Islet precursor cell (in vitro differentiated cells): ENCODE results near the gene TMPRSS4.

ENCODE experiments used
- DNase-seq: peaks from one replicate; pipeline ENCODE4 v3.0.0-alpha.2; 2018

TMPRSS4 gene

GRCh38 chr11:118076754-118077281, at the start of gene TMPRSS4:
TMPRSS4 (plus strand) TSS chr11:118077078; CDS start chr11:118077303, 225 bp downstream.
- DNase-seq = no peak

DNA sequence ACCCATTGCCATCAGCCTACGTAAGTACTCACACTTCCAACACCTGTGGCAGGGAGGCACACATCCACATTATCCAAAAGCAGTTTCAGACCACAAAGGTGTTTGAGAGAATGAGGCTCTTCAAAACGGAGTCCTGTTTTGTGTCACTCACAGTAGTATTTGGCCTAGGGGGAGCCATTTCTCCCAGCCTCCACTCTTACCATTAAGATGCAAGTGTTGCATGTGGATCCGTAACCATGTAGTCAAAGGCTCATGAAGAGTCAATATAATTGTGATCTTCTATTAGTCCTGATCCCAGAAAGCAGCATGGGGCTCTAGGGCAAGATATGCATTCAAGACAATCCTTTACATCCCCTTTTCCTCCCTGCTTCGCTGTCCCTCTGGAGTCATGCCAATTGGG, 49.2 kb upstream of the TMPRSS4 start:
- peak; percentile 26 for DNase-seq

DNA sequence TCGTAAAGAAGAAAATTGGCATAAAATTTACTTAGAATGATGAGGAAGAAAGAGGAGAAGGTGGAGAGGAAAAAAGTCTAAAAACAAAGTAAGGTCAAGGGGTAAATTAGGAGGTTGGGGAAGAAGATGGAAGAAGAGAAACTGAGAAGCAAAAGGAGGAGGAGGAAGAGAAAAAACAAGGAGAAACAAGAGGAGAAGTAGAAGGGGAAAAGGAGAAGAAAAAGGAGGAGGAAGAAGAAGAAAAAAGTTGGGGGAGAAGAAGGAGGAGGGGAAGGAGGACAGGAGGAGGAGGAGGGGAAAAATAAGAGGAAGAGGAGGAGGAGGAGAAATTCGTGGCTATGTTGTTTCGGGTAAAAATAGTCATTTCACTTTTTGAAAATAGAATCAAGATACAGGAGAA, 48.3 kb upstream of the TMPRSS4 start:
- DNase-seq = no peak

GRCh38 chr11:118033443-118033842, 43.4 kb upstream of the TMPRSS4 start:
- DNase-seq = no peak

DNA sequence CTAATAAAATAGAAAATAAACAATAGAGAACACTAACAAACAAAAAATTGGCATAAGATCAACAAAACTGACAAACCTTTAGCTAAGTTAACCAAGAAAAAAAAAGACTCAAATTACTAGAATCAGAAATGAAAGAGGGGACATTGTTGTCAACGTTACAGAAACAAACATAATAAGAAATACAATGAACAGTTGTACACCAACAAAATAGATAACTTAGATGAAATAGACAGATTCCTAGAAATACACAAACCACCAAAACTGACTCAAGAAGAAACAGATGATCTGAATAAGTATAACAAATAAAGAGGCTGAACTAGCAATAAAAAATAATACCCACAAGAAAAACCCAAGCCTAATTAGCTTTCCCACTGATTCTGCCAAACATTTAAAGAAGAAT, 34.7 kb upstream of the TMPRSS4 start:
- DNase-seq = no peak

DNA sequence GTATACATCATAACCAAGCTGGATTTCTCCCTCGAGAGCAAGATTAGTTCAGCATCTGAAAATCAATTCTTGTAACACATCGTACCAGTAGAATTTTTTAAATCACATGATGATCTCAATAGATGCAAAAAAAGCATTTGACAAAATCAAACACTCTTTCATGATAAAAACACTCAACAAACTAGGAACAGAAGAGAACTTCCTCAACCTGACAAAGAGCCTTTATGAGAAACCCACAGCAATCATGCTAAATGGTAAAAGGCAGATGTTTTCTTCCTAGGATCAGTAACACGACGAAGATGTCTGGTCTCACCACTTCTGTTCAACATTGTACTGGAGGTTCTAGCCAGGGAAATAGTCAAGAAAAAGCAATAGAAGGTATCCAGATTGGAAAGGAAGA, 34.1 kb upstream of the TMPRSS4 start:
- no peak for DNase-seq

- no peak for DNase-seq
These were observed 31.7 kb upstream of the TMPRSS4 start for GRCh38 chr11:118045191-118045590.

DNA sequence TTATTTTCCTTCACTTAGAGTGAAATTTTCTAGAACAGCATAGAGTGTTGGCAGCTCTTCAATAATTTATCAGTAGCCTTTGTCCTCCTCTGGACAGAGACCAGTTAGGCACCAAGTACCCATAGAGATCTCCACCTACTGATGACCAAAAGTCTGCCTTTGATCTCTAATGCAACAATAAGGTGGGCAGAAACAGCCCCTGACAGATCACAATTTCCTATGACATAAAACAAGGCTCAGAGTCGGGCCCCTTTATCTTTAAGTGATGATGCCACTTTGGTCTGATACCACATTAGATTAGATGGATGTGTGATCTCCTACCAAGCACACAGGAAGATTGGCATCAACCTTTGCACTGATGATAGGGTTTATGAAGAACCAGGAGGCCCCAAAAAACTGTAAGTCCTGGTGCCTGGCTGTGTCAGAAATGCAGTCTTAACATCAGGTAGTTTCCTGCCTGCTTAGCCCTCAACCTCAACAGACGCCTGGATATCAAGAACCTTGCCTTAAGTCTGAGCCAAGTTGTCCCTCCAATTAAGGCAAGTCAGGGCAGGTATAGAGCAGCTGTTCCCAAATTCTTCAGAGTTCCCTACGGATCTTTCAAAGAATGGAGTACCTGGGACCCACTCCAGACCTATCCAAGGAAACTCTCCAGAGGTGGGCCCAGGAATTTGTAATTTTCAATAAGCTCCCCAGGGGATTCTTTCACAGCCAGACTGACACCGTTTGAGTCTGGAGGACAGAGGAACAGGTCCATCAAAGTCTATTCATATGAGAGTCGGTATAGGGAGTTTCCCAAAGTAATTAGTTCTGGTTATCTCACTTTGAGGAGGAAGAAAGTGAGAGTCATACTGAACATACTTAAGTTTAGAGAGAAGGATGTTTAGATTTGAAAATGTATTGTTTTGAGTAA, 30.6 kb upstream of the TMPRSS4 start:
- peak; percentile 35 for DNase-seq

- peak; percentile 46 for DNase-seq
These were observed 29.7 kb upstream of the TMPRSS4 start for GRCh38 chr11:118046964-118047700.

- no peak for DNase-seq
These were observed 29.1 kb upstream of the TMPRSS4 start for GRCh38 chr11:118047749-118048148.

DNA sequence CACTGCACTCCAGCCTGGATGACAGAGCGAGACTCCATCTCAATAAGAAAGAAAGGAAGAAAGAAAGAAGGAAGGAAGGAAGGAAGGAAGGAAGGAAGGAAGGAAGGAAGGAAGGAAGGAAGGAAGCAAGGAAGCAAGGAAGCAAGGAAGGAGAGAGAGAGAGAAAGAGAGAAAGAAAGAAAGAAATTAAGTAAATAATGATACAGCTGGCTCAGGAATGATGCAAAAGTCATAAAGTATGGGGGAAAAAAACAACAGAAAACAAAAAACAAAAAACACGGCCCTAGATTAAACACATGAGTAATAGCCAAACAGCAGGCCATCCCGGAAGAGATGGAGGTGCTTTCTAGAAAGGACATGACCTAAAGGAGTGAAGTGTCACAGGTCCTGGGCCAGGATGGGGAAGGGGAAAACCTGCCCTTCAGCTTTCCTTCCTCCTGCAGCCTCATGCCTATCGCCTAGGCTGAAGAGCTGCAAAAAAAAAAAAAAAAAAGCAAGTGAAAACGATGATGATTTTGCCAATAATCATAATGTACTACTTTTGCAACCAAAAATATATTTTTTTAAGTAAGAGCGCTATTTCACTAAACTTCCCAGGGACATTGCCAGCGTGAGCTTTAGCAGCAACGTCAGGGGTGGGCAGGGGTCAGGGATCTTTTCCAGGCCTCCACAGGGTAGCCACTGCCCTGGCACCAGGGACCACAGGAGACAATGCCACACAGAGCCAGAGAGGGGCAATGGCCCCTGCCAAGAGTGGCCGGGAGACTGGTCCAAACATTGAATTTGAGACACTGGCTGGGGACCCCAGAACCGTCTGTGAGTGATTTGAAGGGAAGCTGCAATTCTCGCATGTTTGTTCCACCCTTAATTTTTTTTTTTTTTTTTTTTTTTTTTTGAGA, 28.2 kb upstream of the TMPRSS4 start:
- DNase-seq = peak; percentile 35

- DNase-seq = no peak
These were observed 27.1 kb upstream of the TMPRSS4 start for GRCh38 chr11:118049771-118050170.

GRCh38 chr11:118050208-118050891, 26.5 kb upstream of the TMPRSS4 start:
- peak; percentile 34 for DNase-seq

DNA sequence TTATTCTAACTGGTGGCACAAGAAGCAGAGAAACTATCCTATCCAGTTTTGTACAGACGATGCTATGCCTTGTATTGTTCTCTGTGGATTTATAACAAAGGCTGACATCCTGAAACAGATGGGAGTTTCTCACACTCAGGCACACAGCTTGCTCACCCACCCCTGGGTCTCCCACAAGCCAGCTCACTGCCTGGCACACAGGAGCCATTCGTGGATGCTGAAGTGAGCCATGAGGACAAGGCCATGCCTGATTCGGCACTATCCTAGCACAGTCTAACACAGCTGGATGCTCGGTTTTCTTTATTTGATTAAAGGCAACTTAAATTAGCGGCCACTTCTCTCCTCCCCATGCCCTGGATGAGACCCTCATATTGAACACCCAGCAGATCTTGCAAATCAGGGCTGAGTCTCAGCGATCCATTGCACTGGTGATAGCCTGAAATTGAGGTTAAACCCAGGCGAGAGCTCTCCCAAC, 25.7 kb upstream of the TMPRSS4 start:
- peak; percentile 26 for DNase-seq

- peak; percentile 42 for DNase-seq
These were observed 25.0 kb upstream of the TMPRSS4 start for GRCh38 chr11:118051611-118052461.

DNA sequence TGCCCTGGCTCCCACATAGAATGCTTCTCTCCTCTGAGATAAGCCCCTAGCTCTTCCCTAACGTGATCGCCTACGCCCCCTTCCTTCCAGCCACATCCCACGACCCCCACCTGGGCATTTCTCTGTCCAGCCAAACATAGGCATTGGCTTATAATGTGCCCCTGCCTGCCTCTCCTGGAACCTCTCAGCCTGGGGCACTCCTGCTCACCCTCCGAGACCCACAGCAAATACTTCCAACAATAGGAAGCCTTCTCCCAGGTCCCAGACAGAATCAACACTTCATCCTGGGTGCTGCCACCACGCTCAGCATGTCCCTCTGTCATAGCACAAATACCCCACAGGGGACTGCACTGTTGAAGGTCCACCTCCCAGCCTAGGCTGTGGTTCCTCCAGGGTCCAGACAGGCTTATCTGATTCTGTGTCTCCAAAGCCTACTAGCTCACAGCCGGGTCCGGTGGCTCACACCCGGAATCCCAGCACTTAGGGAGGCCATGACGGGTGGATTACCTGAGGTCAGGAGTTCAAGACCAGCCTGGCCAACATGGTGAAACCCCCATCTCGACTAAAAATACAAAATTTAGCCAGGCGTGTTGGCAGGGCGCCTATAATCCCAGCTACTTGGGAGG, 24.2 kb upstream of the TMPRSS4 start:
- peak; percentile 42 for DNase-seq

DNA sequence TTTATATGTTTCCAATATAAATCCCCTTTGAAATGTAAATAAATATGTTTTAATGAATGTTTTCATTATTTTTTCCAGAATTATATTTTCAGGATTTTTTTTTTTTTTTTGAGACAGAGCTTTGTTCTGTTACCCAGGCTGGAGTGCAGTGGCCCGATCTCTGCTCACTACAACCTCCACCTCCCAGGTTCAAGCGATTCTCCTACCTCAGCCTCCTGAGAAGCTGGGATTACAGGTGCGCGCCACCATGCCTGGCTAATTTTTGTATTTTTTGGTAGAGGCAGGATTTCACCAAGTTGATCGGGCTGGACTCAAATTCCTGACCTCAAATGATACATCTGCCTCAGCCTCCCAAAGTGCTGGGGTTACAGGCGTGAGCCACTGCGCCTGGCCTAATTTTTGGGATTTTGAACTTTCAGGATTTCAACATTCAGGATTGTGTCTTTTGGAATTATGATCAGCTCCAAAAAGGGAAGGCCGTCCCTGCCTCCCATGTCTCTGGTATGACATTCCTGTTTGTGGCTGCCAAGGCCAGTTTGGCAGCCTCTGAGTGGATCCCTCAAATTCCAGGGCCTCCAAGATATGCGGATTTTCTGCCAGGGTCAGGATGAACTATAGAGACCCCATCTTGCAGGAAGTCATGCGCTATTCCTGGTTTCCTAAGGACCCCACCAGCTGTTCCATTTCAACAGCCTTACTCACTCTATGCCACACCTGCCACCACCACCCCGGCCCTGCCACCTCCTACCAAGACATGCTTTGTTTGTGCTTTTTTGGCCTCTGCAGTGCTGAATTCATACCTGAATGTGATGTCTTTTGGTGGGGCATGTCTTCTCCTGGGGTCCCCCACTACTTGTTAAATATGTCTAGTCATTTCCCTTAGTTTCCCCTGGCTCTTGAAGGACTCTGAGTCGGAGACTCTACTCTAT, 21.9 kb upstream of the TMPRSS4 start:
- DNase-seq = peak; percentile 46

DNA sequence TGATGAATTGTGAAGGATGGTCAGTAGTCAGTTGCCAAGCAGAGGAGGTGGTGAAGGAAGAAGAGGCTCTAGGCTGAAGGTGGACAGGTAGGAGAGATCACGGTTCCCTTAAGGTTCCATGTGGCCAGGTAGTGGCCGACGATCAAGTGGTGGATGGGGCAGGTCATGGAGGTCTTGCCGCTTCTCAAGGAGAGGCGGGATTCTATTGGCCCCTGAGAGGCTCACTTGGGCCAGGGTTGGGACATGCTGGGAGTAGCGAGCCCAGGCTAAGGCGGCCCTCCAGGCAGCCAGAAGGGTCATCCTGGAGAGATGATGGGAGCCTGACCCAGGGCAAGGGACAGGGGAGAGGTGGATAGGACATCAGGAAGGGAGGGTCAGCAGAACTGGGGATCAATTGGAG, 20.9 kb upstream of the TMPRSS4 start:
- DNase-seq = no peak

DNA sequence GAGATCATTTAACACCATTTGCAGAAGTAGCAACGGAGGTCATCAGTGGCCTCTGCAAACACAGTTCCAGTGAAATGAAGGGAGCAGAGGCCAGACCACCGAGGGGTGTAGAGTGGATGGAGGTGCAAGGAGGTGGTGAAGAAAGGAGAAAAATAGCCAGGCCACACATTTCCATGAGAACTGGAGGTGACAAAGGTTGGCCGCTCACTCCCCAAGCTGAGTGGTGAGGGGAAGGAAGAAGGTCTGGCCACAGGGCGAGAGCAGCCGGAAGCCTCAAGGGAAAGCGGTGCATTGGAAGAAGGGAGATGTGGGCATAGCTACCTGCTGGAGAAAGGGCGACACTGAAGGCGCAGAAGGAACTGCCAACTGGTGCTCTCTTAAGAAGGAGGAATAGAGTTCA, 20.1 kb upstream of the TMPRSS4 start:
- DNase-seq = peak; percentile 38
